Calu3 (cell line): Measurements from ENCODE around the gene ANXA7. TPM values are rescaled to one million over a fixed set of nuclear protein-coding genes. Genes with fewer than 3 reads are reported as not detected.

ENCODE experiments used
- BruUV-seq: library from RNA; stranded (reverse); fragments of 400-500 nt; replicated peaks from 2 replicates; lab custom pipeline; 2021; lab: Mats Ljungman, UMichigan
- CTCF ChIA-PET: fragments of 300-600 bp; sonication (Branson Sonifier 250); formaldehyde crosslinking; loops from one replicate; lab custom pipeline; 2022; ENCODE audit warnings: antibody characterized with exemption; lab: Charles Lee
- DNase-seq: peaks from one replicate; pipeline ENCODE4 v3.0.0; 2022
- H3K27ac Mint-ChIP-seq: one replicate; pipeline ENCODE4 v1.8.0; 2022; ENCODE audit warnings: mixed read lengths; ENCODE audit not compliant: unreplicated experiment
- H3K27me3 Mint-ChIP-seq: one replicate; pipeline ENCODE4 v1.8.0; 2022; ENCODE audit warnings: mixed read lengths; ENCODE audit not compliant: unreplicated experiment
- H3K36me3 Mint-ChIP-seq: one replicate; pipeline ENCODE4 v1.8.0; 2022; ENCODE audit warnings: mild to moderate bottlenecking, moderate library complexity, mixed read lengths; ENCODE audit not compliant: insufficient read depth, unreplicated experiment
- H3K4me1 Mint-ChIP-seq: one replicate; pipeline ENCODE4 v1.8.0; 2022; ENCODE audit warnings: mild to moderate bottlenecking, low read depth, mixed read lengths; ENCODE audit not compliant: unreplicated experiment
- H3K4me3 Mint-ChIP-seq: one replicate; pipeline ENCODE4 v1.8.0; 2022; ENCODE audit warnings: mild to moderate bottlenecking, low read depth, moderate library complexity, mixed read lengths; ENCODE audit not compliant: unreplicated experiment
- H3K9me3 Mint-ChIP-seq: one replicate; pipeline ENCODE4 v1.8.0; 2022; ENCODE audit warnings: low read depth, mixed read lengths; ENCODE audit not compliant: unreplicated experiment
- intact Hi-C: fragments of 100-400 bp; cut with micrococcal nuclease; formaldehyde crosslinking; loops from one replicate; pipeline ENCODE4 v1.10.0; 2022; ENCODE audit not compliant: unreplicated experiment
- total RNA-seq: library from RNA; stranded (reverse); gene quantifications from 2 replicates; pipeline ENCODE4 v1.2.3, GENCODE V29; 2022
- TF ChIP-seq, protein P1 (sequence below): fragments of 200-600 bp; IDR thresholded peaks from one replicate; pipeline ENCODE4 v1.8.0; 2022; ENCODE audit warnings: antibody characterized with exemption; ENCODE audit not compliant: unreplicated experiment

ANXA7 gene
- total RNA-seq, 1 experiment from 2014 or later = 160 TPM

DNA sequence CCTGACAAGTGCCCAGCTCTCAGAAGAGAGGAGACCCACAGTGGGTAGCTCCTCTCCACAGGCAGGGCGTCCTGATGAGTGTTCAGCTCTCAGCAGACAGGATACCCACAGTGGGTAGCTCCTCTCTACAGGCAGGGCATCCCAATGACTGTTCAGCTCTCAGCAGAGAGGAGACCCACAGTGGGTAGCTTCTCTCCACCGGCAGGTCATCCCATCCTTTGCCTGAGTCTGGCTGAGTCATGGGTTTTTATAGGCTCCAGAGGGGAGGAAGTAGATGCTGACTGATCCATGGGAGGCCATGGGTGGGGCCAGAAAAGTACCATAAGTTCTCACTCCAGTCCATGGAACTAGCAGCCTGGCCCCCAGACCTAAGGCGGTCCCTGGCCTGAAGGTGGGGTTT is 73.7 kb downstream of the ANXA7 start:
- intact Hi-C loops = no loop called here
- H3K4me1 Mint-ChIP-seq = no peaks in the 10 kb centered on the region
- H3K27ac Mint-ChIP-seq = no peak overlapping the region
- H3K4me3 Mint-ChIP-seq = no peak overlapping the region
- H3K36me3 Mint-ChIP-seq = no peaks in the 10 kb centered on the region
- H3K27me3 Mint-ChIP-seq = no peaks in the 10 kb centered on the region
- CTCF ChIA-PET = interaction anchor here (0.6 kb wide), 1 partner anchor 882 kb away, joined by 3 read pairs; no protein-coding TSS in a partner anchor
- TF ChIP-seq, protein P1, sequence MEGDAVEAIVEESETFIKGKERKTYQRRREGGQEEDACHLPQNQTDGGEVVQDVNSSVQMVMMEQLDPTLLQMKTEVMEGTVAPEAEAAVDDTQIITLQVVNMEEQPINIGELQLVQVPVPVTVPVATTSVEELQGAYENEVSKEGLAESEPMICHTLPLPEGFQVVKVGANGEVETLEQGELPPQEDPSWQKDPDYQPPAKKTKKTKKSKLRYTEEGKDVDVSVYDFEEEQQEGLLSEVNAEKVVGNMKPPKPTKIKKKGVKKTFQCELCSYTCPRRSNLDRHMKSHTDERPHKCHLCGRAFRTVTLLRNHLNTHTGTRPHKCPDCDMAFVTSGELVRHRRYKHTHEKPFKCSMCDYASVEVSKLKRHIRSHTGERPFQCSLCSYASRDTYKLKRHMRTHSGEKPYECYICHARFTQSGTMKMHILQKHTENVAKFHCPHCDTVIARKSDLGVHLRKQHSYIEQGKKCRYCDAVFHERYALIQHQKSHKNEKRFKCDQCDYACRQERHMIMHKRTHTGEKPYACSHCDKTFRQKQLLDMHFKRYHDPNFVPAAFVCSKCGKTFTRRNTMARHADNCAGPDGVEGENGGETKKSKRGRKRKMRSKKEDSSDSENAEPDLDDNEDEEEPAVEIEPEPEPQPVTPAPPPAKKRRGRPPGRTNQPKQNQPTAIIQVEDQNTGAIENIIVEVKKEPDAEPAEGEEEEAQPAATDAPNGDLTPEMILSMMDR = no peak
- BruUV-seq = no TSS peak
- no peak for DNase-seq
- H3K9me3 Mint-ChIP-seq = no peaks in the 10 kb centered on the region

DNA sequence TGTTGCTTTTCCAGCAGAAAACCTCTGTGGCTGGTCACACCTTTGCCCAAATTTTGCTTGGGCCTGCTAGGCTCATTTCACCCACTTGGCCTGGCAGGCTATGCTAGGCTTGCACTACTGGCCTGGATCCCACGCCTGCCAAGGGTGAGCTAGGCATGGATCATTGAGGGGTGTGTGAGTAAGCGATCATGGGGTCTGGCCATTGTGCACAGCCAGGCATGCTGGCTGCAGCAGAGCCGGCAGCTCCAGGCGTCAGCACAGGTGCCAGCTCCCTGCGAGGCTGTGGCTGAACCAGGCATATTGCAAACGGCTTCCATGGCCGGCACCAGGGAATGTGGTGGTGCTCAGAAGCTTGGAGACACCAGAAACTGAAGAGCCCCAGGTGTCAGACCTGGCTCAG is 74.4 kb downstream of the ANXA7 start:
- Mint-ChIP-seq H3K4me1 (no peaks in the 10 kb centered on the region), H3K9me3 (no peaks in the 10 kb centered on the region), H3K36me3 (no peaks in the 10 kb centered on the region), H3K4me3 (no peak overlapping the region), H3K27me3 (no peaks in the 10 kb centered on the region), H3K27ac (no peak overlapping the region)
- intact Hi-C loops = no loop called here
- DNase-seq = no peak
- BruUV-seq = no TSS peak
- CTCF ChIA-PET = interaction anchor here (0.6 kb wide), 1 partner anchor 882 kb away, joined by 3 read pairs; no protein-coding TSS in a partner anchor
- TF ChIP-seq, protein P1 = no peak

DNA sequence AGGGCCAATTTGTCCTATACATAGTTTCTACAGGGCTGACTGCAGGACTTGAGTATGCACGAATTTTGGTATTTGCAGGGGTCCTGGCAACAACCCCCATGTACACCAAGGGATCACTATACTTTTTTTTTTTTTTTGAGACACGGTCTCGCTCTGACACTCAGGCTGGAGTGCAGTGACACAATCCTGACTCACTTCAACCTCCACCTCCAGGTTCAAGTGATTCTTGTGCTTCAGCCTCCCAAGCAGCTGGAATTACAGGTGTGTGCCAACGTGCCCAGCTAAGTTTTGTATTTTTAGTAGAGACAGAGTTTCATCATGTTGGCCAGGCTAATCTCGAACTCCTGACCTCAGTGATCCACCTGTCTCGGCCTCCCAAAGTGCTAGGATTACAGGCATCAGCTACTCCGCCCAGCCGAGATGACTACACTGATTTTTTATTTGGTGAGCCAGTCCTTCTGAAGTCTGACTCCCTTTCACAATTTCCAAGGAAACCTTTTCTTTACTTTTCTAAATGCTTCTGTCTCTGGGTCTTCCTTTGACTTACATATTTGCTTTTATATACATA is 75.0 kb downstream of the ANXA7 start:
- Mint-ChIP-seq H3K27ac (no peak overlapping the region), H3K4me3 (no peak overlapping the region), H3K27me3 (no peaks in the 10 kb centered on the region), H3K4me1 (no peaks in the 10 kb centered on the region), H3K36me3 (no peaks in the 10 kb centered on the region), H3K9me3 (no peaks in the 10 kb centered on the region)
- CTCF ChIA-PET = no interaction called here
- DNase-seq = no peak
- no TSS peak for BruUV-seq
- intact Hi-C loops = no loop called here
- TF ChIP-seq, protein P1 = no peak

DNA sequence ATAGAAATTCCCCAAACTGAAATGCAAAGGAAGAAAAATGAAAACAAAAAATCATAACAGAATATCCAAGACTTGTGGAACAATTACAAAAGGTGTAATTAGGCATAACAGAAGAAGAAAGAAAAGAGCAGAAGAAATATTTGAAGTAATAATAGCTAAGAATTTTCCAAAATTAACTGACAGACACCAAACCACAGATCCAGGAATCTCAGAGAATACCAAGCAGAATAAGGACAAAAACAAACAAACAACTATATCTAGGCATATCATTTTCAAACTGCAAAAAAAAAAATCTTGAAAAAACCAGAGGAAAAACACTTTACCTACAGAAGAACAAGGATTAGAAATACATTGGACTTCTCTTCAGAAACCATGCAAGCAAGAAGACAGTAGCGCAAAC is 80.7 kb downstream of the ANXA7 start:
- no peak overlapping the region for H3K4me3 Mint-ChIP-seq
- H3K27ac Mint-ChIP-seq = no peak overlapping the region
- no peaks in the 10 kb centered on the region for H3K4me1 Mint-ChIP-seq
- no peaks in the 10 kb centered on the region for H3K27me3 Mint-ChIP-seq
- BruUV-seq = no TSS peak
- intact Hi-C loops = no loop called here
- DNase-seq = no peak
- CTCF ChIA-PET = no interaction called here
- no peaks in the 10 kb centered on the region for H3K9me3 Mint-ChIP-seq
- no peaks in the 10 kb centered on the region for H3K36me3 Mint-ChIP-seq
- TF ChIP-seq, protein P1 = no peak
